SK-N-DZ (cell line): ENCODE results near the gene SLAIN2.
A peak's percentile ranks its signal among the peaks of the same experiment; 100 is the strongest.
"Not testable (repeated sequence)": the region's sequence is repeated elsewhere in the genome, so short reads cannot be mapped to it uniquely, and the experiment has no call there.

Experiments used
- DNase-seq: peaks from one replicate; pipeline ENCODE4 v3.0.0-alpha.2; 2015; ENCODE audit warnings: low spot score

The SLAIN2 gene

DNA sequence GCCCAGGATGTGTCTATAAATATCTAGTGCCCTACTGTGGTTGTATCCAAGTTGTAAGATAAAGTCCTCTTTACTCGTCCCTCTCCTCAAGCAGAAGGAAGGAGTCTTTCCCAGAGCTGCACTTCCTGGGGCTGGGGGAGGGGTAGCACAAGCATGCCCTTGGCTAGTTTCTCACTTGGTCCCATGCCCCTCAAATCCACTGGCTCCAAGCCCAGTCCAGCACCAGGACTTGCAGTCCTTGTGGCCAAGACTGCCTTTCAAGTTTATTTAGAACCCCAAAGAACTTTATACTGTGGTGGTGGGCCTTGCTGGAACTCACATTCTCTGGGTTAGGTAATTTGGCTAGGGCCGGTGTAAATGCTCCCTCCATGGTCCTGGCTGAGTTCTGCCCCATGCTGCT is 98.7 kb downstream of the SLAIN2 start:
- DNase-seq: no peak

DNA sequence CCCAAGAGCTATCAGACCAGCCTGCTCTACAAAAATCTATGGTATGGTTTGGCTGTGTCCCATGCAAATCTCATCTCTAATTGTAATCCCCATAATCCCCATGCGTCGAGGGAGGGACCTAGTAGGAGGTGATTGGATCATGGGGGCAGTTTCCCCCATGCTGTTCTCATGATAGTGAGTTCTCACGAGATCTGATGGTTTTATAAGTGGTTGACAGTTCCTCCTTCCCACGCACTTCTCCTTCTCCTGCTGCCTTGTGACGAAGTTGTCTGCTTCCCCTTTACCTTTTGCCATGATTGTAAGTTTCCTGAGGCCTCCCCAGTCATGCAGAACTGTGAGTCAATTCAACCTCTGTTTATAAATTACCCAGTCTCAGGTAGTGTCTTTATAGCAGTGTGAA is 99.6 kb downstream of the SLAIN2 start:
- DNase-seq: not testable (repeated sequence)

DNA sequence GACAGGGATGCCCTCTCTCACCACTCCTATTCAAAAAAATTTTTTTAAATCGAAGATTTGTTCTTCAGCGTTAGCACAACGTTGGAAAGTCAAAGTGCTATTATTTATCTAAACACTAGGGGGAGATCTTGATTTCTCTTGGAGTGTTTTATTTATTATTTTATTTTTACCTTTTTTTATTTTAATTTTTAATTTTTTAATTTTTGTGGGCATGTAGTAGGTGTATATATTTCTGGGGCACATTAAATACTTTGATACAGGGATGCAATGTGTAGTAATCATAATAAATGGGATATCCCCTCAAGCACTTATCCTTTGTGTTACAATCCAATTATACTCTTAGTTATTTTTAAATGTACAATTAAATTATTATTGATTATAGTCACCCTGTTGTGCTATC is 104.4 kb downstream of the SLAIN2 start:
- no peak for DNase-seq

DNA sequence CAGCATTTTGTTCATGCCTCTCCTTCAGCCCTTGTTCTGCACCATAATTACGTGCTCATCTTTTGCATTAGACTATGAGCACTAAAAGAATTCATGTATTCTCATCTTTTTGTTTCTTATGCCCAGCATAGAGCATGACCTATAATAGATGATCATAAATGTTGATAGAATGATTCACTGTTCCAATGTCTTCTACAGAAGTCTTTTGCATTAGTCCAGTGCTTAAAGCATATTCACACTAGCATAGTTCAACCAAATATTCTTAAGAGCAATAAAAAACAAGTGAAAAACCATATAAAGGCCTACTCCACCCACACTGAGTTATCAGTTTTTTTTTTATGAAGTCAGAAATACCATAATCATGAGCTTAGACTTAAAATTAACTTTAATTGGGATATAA is 105.3 kb downstream of the SLAIN2 start:
- DNase-seq: no peak

DNA sequence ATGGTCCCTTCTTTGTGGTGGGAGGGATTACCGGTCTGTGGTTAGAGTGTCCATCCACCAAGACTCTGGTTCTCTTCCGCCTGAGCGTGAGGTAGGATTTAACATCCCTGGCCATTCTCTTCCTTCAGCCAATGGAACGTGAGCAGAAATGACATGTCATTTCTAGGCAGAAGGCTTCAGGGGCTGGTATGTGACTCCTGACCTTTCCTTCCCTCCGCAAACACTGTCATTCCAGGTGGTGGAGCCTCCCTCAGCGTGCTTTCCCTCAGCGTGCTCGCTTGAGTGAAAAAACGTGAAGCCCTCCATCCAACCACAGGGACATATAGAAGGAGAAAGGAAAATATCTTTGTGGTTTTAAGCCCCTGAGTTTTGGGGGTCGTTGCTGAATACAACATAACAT is 107.8 kb downstream of the SLAIN2 start:
- no peak for DNase-seq

DNA sequence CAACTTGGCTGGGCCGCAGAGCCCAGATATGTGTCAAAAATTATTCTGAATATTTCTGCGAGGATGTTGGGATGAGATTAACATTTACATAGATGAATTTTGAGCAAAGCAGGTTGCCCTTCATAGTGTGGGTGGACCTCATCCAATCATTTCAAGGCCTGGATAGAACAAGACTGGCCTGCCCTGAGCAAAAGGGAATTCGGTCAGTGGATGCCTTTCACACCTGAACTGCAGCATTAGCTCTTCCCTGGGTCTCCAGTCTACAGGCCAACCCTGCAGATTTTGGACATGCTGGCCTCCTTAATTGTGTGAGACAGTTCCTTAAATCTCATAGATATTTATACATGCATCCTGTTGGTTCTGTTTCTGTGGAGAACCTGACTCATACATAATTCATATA is 109.4 kb downstream of the SLAIN2 start:
- no peak for DNase-seq

DNA sequence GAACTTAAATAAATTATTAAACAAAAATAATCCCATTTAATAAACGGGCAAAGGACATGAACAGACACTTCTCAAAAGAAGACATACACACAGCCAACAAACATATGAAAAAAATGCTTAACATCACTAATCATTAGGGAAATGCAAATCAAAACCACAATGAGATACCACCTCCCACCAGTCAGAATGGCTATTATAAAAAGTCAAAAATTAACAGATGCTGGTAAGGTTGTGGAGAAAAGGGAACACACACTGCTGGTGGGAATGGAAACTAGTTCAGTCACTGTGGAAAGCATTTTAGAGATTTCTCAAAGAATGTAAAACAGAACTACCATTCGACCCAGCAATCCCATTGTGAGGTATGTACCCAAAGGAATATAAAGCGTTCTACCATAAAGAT is 110.3 kb downstream of the SLAIN2 start:
- not testable (repeated sequence) for DNase-seq

DNA sequence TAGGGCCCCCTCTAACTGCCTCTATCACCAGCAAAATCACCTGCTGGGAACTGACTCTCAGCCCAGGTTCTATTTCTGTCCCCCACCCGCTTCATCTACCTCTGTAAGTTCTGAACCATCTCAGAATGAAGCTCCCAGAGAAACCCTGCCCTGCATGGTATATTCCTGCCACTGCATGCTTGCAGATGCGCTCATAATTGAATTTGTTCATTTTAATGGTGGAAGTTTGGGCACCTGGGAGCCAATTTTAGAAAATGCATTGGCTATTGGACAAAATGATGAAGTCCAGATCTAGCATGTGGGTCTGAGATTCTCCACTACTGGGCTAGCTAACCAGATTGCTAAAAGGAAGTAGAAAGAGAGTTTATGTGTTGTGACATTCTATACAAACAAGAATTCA is 113.3 kb downstream of the SLAIN2 start:
- peak; percentile 93 for DNase-seq

DNA sequence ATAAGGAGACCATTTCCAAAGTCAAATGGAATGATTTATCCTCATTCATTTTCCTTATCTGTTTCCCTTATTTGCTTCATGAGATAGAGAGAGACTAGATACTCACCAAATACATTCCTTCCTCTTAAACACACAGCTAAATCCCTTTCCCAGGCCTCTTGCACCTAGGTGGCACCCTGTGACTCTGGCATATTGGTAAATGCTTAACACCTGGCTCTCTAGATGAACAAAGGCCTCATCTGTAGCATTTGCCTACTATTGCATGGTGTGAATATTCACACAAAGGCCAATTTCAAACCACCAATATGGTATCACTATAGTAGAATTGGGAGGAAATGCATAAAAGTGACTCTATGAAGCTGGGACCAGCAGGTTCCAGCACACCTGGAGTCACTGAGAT is 119.7 kb downstream of the SLAIN2 start:
- DNase-seq: no peak

DNA sequence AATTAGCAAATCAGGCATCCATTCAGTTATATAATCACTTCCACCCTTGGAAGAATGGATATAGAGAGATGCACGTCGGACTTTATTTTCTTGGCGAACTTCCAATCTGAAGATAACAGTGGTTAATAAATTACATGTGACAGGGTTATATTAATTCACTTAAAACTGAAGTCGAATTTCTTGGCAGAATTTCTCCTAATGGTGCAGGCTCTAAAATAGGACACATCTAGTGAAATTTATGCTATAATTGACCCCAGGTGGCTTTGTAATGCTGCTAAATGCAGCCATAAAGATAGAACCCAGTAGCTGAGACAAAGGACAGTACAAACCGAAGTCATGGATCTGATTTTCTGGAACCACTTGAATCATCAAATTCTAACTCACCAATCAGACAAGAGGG is 121.0 kb downstream of the SLAIN2 start:
- no peak for DNase-seq

DNA sequence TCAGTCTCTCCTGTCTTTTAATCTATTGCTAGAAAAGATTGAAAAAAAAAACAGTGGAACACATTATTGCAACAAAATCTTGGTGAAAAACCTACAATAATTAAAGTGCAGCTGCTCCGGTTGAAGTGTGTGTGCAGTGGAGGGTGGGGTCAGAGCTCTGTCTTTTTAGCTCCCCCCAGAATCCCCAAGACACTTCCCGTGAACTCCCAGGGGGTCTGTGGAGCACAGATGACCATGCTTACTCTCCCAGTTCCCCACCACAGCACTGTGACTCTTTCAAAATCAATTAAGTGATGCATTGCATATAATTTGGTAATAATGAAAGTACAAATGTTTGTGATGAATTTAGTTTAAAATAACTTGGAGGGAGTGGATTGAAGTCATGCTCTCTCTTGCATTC is 126.1 kb downstream of the SLAIN2 start:
- no peak for DNase-seq

DNA sequence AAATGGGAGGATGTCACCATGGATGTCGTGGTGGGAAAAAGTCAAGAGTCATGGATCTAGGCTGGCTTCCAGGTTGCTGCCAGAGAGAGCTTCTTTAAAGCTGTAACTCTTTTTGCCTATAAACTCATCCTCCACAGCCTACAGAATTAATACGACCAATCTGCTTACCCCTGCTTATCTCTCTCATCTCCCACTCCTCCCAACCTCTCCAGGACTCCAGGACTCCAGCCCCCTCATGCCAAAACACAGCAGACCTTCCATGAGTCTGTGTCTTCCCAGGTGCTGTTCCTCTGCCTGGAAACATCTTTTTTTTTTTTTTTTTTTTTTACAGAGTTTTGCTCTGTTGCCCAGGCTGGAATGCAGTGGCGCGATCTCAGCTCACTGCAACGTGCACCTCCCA is 126.6 kb downstream of the SLAIN2 start:
- peak; percentile 83 for DNase-seq

DNA sequence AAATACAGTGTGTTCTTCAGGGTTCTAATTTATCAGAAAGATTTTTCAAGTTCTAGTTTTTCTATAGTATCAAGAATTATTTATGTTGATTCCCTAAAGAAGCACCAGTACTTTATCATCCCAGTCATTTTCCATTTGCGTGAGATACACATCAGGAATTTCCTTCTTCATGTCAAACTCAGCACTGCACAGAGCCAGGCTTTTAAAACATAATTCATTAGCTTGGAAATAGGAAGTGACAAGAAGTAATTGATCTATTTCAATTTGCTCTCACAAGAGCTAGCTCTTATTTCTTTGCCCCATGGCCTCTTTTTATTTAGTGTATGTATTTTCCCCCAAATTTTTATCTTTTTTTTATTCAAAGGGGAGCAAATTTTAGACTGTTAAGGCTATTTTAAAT is 128.8 kb downstream of the SLAIN2 start:
- peak; percentile 91 for DNase-seq

DNA sequence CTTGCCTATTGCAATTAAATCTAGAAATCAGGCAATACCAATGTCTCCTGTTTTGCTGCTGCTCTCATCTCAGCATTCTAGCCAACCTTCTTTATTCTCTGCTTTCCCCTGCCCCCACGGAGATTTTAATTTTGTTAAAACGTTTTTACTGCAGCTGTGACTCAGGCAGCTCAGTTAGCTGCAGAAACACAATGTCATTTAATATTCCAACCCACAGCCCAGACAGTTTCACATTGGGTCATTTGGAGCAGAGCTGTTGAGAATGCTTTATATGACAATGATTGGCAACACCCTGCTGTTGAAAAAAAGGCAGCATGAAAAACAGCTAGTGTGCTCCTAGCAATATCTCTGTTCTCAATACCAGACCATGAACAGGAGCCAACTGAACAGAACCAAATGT is 129.2 kb downstream of the SLAIN2 start:
- peak; percentile 89 for DNase-seq

DNA sequence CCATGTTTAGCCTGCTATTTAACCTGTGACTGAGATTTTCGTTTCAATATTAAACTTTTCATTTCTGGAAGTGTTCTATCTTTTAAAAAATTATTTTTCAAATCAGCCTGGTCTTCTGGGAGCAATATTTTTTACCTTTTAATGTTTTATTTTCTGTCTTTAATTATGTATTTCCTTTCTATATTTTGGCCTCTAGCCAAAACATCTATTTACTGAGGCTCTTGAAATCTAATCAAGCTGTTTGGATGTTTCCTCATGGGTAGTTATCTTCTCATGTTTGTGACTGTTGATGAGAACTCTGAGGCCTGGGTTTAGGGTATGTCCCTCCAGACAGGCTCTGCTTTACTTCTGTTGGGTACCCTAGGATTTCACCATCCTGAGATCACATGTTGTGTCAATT is 131.5 kb downstream of the SLAIN2 start:
- DNase-seq: no peak

DNA sequence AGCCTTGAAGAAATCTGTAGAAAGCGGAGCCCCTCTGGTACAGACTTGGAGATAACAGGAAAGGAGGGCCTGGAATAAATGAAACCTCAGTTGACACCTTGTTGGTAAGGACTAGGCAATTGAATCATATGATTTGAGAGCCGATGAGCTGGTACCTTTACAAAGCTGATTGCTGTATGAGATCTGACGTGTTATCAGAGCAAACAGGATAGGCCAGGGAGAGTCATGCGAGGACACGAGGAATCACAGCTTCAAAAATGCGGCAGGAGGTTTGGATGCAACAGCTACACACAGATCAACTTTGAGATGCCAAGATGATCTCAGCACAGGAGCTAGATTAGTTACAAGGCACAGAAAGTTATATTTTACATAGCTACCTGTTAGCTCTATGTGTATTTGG is 134.4 kb downstream of the SLAIN2 start:
- peak; percentile 91 for DNase-seq
